HepG2 (cell line): ENCODE data around the gene JAGN1. TPM values are rescaled to one million over a fixed set of nuclear protein-coding genes. Genes with fewer than 3 reads are reported as not detected.
A peak's percentile ranks its signal among the peaks of the same experiment; 100 is the strongest.

ENCODE experiments used
- ARID2 ChIP-seq: sonication (generic); formaldehyde crosslinking; IDR thresholded peaks from 2 replicates; pipeline ENCODE4 v1.8.1; 2022; ENCODE audit warnings: mild to moderate bottlenecking, missing genetic modification reagents, borderline replicate concordance
- ATF2 ChIP-seq: sonication (generic); formaldehyde crosslinking; IDR thresholded peaks from 2 replicates; pipeline ENCODE4 v1.4.0; 2020; ENCODE audit warnings: missing genetic modification reagents
- BCL6 ChIP-seq: IDR thresholded peaks from 2 replicates; pipeline ENCODE4 v1.6.1; 2016; ENCODE audit warnings: missing genetic modification reagents, missing compliant biosample characterization
- CHD2 ChIP-seq: IDR thresholded peaks from 2 replicates; pipeline ENCODE4 v1.6.1; 2011; ENCODE audit warnings: low read depth, low read length, improper control_type of control experiment
- NFIB ChIP-seq: sonication (generic); formaldehyde crosslinking; IDR thresholded peaks from 2 replicates; pipeline ENCODE4 v1.9.0; 2021; ENCODE audit warnings: missing genetic modification reagents, mild to moderate bottlenecking, borderline replicate concordance
- SCMH1 ChIP-seq: sonication (generic); formaldehyde crosslinking; IDR thresholded peaks from 2 replicates; pipeline ENCODE4 v1.9.0; 2021; ENCODE audit warnings: missing genetic modification reagents, mild to moderate bottlenecking, borderline replicate concordance
- TBX3 ChIP-seq: fragments of 450-650 bp; IDR thresholded peaks from 2 replicates; pipeline ENCODE4 v1.6.1; 2017; ENCODE audit warnings: antibody characterized with exemption, mild to moderate bottlenecking, inconsistent platforms, borderline replicate concordance
- ZBTB20 ChIP-seq: sonication (generic); formaldehyde crosslinking; IDR thresholded peaks from 2 replicates; pipeline ENCODE4 v1.8.1; 2023; ENCODE audit warnings: missing genetic modification reagents, low read depth, mild to moderate bottlenecking, borderline replicate concordance
- ZFX ChIP-seq: sonication (generic); formaldehyde crosslinking; IDR thresholded peaks from 2 replicates; pipeline ENCODE4 v1.4.0; 2020; ENCODE audit warnings: mild to moderate bottlenecking, low read depth, missing genetic modification reagents, moderate library complexity
- ZNF160 ChIP-seq: sonication (generic); formaldehyde crosslinking; IDR thresholded peaks from 2 replicates; pipeline ENCODE4 v1.8.0; 2022; ENCODE audit warnings: mild to moderate bottlenecking, inconsistent platforms, missing genetic modification reagents
- ZNF20 ChIP-seq: sonication (generic); formaldehyde crosslinking; IDR thresholded peaks from 2 replicates; pipeline ENCODE4 v1.4.0; 2020; ENCODE audit warnings: mild to moderate bottlenecking, moderate library complexity, missing genetic modification reagents
- ZNF562 ChIP-seq: sonication (generic); formaldehyde crosslinking; IDR thresholded peaks from 2 replicates; pipeline ENCODE4 v1.8.0; 2022; ENCODE audit warnings: missing genetic modification reagents, borderline replicate concordance
- ZNF703 ChIP-seq: sonication (generic); formaldehyde crosslinking; IDR thresholded peaks from 2 replicates; pipeline ENCODE4 v1.5.1; 2020; ENCODE audit warnings: missing genetic modification reagents, mild to moderate bottlenecking, moderate library complexity, borderline replicate concordance
- ZNF775 ChIP-seq: sonication (generic); formaldehyde crosslinking; IDR thresholded peaks from 2 replicates; pipeline ENCODE4 v1.4.0; 2020; ENCODE audit warnings: missing genetic modification reagents, mild to moderate bottlenecking, moderate library complexity, borderline replicate concordance
- ZNF883 ChIP-seq: sonication (generic); formaldehyde crosslinking; IDR thresholded peaks from 2 replicates; pipeline ENCODE4 v1.5.1; 2020; ENCODE audit warnings: mild to moderate bottlenecking, missing genetic modification reagents; ENCODE audit errors: not compliant biosample characterization
- polyA plus RNA-seq, 8 experiments: library from polyadenylated mRNA; depleted of rRNA in 3 of 8; stranded (reverse) in 7 of 8; unstranded in 1 of 8; fragments of >200 nt; fragmentation: Illumina TruSeq in 4 of 8; extraction: Trizol in 4 of 8; gene quantifications; 2 replicates each; pipeline versions ENCODE4 v1.2.1 to v1.2.3, GENCODE V29; 2011 to 2016; ENCODE audit warnings: low read depth in 4 of 8, missing spikeins in 1 of 8, mixed read lengths in 1 of 8; ENCODE audit not compliant: insufficient read depth in 1 of 8
- total RNA-seq, 5 experiments: library from RNA; depleted of rRNA; stranded (reverse); fragments of >200 nt; fragmentation: Illumina TruSeq; extraction: Trizol; gene quantifications; 2 replicates each; pipeline ENCODE4 v1.2.3, GENCODE V29; 2016; ENCODE audit warnings: low read depth in 1 of 5
- TF ChIP-seq, protein P1 (sequence below): sonication (generic); formaldehyde crosslinking; IDR thresholded peaks from 2 replicates; pipeline ENCODE4 v1.5.0; 2020; ENCODE audit warnings: mild to moderate bottlenecking, missing genetic modification reagents, borderline replicate concordance
- TF ChIP-seq, protein P2 (sequence below): sonication (generic); formaldehyde crosslinking; IDR thresholded peaks from 2 replicates; pipeline ENCODE4 v1.8.0; 2022; ENCODE audit warnings: mild to moderate bottlenecking, missing genetic modification reagents, moderate library complexity
- TF ChIP-seq, protein P3 (sequence below), 2 experiments: sonication (generic) in 1 of 2; formaldehyde crosslinking in 1 of 2; IDR thresholded peaks; 2 replicates each; pipeline versions ENCODE4 v1.5.1 to v1.6.1; 2011 to 2020; ENCODE audit warnings: borderline replicate concordance in 1 of 2, low read depth in 1 of 2, low read length in 1 of 2, mild to moderate bottlenecking in 1 of 2, missing genetic modification reagents in 1 of 2, moderate library complexity in 1 of 2

Gene JAGN1
- total and polyA plus RNA-seq, 2 of the 13 experiments (the other 11 are each of a cell fraction or from before 2014, with no cell fraction given), result 49.9 to 50.9 TPM

- TF ChIP-seq, protein P1, sequence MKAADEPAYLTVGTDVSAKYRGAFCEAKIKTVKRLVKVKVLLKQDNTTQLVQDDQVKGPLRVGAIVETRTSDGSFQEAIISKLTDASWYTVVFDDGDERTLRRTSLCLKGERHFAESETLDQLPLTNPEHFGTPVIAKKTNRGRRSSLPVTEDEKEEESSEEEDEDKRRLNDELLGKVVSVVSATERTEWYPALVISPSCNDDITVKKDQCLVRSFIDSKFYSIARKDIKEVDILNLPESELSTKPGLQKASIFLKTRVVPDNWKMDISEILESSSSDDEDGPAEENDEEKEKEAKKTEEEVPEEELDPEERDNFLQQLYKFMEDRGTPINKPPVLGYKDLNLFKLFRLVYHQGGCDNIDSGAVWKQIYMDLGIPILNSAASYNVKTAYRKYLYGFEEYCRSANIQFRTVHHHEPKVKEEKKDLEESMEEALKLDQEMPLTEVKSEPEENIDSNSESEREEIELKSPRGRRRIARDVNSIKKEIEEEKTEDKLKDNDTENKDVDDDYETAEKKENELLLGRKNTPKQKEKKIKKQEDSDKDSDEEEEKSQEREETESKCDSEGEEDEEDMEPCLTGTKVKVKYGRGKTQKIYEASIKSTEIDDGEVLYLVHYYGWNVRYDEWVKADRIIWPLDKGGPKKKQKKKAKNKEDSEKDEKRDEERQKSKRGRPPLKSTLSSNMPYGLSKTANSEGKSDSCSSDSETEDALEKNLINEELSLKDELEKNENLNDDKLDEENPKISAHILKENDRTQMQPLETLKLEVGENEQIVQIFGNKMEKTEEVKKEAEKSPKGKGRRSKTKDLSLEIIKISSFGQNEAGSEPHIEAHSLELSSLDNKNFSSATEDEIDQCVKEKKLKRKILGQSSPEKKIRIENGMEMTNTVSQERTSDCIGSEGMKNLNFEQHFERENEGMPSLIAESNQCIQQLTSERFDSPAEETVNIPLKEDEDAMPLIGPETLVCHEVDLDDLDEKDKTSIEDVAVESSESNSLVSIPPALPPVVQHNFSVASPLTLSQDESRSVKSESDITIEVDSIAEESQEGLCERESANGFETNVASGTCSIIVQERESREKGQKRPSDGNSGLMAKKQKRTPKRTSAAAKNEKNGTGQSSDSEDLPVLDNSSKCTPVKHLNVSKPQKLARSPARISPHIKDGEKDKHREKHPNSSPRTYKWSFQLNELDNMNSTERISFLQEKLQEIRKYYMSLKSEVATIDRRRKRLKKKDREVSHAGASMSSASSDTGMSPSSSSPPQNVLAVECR (CRISPR knock-in tag), result peak; percentile 40; the same call in 1 of the 2 replicates
- TF ChIP-seq NFIB, result no peak
- no peak for TF ChIP-seq ZNF883 (CRISPR knock-in tag)
- no peak for TF ChIP-seq ARID2 (CRISPR knock-in tag)
- TF ChIP-seq BCL6, result no peak; the same call in 1 of the 2 replicates
- TF ChIP-seq ZNF562 (CRISPR knock-in tag), result 0 out of 2 replicates have a peak, but pooled peaks have one; percentile 37
- TF ChIP-seq, protein P2, sequence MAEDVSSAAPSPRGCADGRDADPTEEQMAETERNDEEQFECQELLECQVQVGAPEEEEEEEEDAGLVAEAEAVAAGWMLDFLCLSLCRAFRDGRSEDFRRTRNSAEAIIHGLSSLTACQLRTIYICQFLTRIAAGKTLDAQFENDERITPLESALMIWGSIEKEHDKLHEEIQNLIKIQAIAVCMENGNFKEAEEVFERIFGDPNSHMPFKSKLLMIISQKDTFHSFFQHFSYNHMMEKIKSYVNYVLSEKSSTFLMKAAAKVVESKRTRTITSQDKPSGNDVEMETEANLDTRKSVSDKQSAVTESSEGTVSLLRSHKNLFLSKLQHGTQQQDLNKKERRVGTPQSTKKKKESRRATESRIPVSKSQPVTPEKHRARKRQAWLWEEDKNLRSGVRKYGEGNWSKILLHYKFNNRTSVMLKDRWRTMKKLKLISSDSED (CRISPR knock-in tag), result 0 out of 2 replicates have a peak, but pooled peaks have one; percentile 76
- TF ChIP-seq SCMH1 (CRISPR knock-in tag), result no peak
- TF ChIP-seq ATF2, result peak; percentile 34
- TF ChIP-seq ZBTB20 (CRISPR knock-in tag), result no peak
- TF ChIP-seq, protein P3, sequence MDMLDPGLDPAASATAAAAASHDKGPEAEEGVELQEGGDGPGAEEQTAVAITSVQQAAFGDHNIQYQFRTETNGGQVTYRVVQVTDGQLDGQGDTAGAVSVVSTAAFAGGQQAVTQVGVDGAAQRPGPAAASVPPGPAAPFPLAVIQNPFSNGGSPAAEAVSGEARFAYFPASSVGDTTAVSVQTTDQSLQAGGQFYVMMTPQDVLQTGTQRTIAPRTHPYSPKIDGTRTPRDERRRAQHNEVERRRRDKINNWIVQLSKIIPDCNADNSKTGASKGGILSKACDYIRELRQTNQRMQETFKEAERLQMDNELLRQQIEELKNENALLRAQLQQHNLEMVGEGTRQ (IDR thresholded peaks at IDR 0.05; ENCODE audit: low read depth, low read length), result no peak
- TF ChIP-seq, protein P3 (CRISPR knock-in tag; IDR thresholded peaks at IDR 0.05; ENCODE audit: borderline replicate concordance), result no peak
- TF ChIP-seq ZNF775 (CRISPR knock-in tag), result no peak
- no peak for TF ChIP-seq CHD2
- no peak for TF ChIP-seq TBX3
- TF ChIP-seq ZNF703 (CRISPR knock-in tag), result no peak
- TF ChIP-seq ZFX (CRISPR knock-in tag), result peak; percentile 80
- TF ChIP-seq ZNF160 (CRISPR knock-in tag), result no peak; the same call in 1 of the 2 replicates
- no peak for TF ChIP-seq ZNF20 (CRISPR knock-in tag)
These were observed 25.1 kb downstream of the JAGN1 start (continued) for GRCh38 chr3:9915254-9916141.
